GM12875 (cell line): ENCODE results near the gene SASH3.

Experiments used
- H3K4me3 ChIP-seq: one replicate; pipeline ENCODE4 v1.5.1; 2011; ENCODE audit warnings: low read depth, low read length, control low read depth
- TF ChIP-seq, protein P1 (sequence below): IDR thresholded peaks from 2 replicates; pipeline ENCODE4 v1.5.1; 2011; ENCODE audit warnings: low read depth, mild to moderate bottlenecking, control low read depth, inconsistent platforms, low read length, moderate library complexity, borderline replicate concordance; ENCODE audit not compliant: insufficient read depth

Gene SASH3

DNA sequence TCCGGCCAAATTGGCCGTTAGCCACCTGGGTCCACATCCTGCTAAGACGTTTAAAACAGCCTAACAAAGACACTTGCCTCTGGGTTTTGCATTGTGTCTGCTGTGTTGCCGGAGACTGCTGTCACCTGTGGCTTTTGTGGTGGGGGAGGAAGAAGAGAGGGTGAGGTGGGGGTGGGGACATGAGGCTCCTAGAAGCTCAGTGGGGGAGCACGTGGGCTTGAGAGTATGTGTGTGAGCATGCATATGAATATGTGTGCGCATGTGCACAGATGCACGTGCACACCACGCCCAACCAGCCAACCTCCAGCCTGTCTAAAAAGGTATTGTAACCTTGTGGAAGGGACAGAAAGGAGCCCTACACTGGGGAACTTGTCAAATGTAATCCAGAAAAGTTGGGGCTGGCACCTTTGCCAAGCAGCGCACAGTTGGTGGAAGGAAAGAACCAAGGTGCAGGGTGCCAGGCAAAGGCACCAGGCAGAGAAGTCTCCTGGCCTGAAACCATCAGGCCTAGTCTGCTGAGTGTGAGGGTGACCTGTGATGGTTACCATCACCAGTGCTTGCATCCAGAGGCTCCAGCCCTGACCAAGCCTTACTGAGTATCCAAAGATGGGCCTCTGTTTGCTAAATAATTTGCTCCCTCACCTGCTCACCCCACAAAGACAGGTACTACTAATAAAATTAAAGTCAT, 10.1 kb upstream of the SASH3 start:
- H3K4me3 ChIP-seq, result no peak overlapping the region
- TF ChIP-seq, protein P1, sequence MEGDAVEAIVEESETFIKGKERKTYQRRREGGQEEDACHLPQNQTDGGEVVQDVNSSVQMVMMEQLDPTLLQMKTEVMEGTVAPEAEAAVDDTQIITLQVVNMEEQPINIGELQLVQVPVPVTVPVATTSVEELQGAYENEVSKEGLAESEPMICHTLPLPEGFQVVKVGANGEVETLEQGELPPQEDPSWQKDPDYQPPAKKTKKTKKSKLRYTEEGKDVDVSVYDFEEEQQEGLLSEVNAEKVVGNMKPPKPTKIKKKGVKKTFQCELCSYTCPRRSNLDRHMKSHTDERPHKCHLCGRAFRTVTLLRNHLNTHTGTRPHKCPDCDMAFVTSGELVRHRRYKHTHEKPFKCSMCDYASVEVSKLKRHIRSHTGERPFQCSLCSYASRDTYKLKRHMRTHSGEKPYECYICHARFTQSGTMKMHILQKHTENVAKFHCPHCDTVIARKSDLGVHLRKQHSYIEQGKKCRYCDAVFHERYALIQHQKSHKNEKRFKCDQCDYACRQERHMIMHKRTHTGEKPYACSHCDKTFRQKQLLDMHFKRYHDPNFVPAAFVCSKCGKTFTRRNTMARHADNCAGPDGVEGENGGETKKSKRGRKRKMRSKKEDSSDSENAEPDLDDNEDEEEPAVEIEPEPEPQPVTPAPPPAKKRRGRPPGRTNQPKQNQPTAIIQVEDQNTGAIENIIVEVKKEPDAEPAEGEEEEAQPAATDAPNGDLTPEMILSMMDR, result no peak

DNA sequence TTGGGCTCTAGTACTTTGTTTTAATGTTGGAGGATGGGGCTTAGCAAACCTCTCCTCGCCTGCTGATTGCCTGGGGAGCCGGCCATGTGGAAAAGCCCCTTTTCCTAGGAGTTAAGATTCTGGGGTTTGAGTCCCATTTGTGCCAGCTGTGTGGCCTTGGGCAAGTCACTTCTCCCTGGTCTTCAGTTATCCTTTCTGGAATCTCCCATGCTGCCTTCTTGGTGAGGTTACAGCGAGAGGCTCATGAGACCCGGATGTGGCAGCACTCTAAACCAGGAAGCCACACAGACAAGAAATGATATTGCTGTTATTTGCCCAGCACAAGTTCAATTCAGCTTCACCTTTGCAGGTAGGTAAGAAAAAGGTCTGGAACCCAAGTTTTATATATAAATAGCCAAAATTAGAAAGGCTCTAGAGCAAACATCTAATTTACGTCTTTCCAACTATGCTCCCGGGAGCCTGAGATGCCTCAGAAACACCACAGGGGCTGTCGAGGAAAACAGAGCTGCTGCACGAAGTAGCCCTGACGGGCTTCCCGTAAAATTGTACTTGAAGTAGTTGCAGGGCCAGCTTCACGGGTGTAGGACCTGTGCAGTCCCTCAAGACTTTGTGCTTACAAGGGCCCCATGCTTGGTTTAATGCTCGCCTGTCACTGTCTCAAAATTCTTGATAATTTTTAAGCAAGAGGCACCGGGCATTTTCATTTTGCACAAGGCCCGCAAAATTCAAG, 8.3 kb upstream of the SASH3 start:
- TF ChIP-seq, protein P1, result no peak
- H3K4me3 ChIP-seq, result no peak overlapping the region

DNA sequence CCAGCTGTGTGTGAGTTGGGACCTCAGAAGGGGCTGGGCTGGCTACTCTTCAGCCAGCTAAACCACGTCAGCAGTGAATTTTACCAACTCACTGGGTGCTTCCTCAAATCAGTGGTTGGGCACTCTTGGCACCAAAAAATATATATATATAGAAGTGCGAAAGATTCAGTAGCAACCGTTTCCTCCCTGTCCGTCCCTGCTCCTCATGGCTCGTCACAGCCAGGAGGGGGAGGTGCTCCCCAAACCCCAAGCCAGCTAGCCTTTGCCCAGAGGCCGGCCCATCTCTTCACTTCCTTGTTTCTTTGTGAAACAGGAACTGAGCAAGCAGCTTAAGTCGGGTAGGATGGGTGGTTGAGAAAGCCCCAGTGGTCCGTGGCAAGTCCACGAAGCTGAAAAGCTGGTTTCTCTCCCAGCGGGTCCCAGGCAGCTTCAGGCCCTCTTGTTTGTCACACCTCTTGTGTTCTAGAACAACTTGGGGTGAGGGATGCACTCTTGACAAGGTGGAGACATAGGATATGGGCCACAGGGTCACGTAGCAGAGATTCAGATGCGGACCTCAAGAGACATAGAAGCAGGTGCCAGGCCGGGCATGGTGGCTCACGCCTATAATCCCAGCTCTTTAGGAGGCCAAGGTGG, 6.8 kb upstream of the SASH3 start:
- no peak overlapping the region for H3K4me3 ChIP-seq

DNA sequence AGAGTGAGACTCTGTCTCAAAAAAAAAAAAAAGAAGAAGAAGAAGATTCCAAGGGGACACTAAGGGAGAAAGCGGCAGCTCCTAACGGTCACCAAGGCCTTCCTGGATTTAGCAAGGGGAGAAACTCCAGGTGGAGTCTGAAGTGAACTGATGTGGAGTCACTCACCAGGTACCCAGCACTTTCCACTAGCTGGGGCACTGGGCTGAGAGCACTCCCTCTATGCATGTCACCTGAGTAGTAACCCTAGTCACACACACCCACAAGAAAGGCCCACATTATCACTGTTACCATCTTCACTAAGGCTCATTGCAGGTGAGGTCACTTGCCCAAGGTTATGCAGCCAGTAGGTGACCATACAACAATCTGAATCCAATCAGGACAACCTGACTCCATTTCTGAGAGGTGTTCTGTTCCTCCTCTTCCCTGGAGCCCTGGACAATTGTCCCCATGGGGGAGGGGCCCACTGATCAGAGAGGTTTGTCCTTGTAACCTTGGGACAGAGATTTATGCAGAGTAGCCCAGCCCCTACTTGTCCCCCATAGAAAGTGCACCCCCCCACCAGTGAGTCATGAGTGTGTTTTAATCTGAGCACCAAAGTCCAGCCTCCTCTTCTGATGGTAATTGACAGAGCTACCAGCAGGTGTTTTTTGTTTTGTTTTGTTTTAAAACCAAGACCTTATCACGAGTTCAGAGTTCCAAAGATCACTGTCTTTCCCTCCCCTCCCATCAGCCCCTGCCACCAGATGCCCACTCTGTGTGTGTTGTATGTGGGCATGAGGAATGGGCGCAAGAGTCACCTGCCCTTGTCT, 5.9 kb upstream of the SASH3 start:
- TF ChIP-seq, protein P1, result no peak
- H3K4me3 ChIP-seq, result no peak overlapping the region

More for the DNA sequence above, 6.8 kb upstream of the SASH3 start:
- TF ChIP-seq, protein P1, result no peak

DNA sequence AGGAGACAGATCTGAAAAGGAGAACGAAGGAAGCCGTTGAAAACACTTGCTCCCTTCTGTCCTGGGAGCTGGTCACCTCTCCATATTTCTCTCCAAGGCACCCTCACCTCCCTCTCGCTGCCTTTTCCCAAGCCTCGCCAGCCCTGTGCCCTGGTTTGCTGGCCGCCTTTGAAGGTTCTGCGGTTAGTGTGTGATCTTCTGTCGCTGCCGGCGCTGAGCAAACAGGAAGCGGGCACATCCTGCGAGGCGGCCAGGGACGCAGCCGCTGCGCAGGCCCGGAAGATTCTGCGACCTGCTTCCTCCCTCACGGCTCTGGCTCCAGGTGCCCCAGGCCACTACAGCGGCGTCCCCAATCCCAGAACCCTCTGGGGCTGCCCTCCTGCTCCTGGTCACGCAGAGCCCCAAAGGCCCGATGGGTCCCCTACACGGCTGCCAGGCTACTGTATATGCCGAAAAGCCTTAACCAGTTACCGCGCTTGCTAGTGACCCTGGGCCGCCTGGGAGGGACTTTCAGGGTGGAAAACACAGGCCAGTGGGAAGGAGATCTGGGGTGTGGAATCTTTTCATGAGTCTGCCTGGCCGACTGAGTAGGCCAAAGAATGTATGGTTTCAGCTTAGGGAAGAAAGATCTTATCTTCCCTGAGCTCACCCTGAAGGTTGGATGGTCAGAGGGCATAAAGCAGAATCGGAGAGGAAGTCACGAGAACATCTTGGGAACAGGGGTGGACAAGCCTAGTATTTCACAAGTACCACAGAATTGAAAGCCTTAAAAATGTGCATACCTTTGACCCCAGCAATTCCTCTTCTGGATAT, 2.3 kb upstream of the SASH3 start:
- TF ChIP-seq, protein P1, result no peak
- H3K4me3 ChIP-seq, result peak overlapping the region; percentile 48

DNA sequence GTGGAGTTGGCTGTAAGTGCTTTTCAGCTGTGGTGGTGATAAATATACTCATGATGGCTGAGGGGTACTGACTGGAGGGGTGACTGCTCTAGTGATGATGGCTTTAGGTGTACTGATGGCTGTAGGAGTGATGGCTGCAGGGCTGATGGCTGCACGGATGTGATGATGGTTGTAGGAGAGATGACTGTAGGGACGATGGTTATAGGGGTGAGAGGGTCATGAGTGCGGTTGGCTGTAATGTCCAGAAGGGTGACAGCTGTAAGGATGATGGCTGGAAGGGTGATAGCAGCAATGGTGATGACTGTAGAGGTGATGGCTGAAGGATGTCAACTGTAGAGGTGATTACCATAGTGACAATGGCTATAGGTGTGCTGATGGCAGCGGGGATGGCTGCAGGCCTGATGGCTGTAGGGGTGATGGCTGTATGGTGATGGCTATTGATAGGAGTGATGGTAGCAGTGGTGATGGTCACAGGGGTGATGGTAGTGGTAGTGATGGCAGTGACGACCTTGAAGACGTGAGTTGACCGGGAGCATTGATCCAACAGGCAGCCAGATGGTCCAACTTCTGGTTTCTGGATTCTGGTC, 570 bp upstream of the SASH3 start:
- TF ChIP-seq, protein P1, result no peak
- peak overlapping the region; percentile 72 for H3K4me3 ChIP-seq
